ENCODE measurements around the gene MPPED2. TPM values are rescaled to one million over a fixed set of nuclear protein-coding genes. Genes with fewer than 3 reads are reported as not detected.
"Not testable (repeated sequence)": the region's sequence is repeated elsewhere in the genome, so short reads cannot be mapped to it uniquely, and the experiment has no call there.

The MPPED2 gene
- total and polyA plus RNA-seq, 4 experiments from 2014 or later, result not detected

DNA sequence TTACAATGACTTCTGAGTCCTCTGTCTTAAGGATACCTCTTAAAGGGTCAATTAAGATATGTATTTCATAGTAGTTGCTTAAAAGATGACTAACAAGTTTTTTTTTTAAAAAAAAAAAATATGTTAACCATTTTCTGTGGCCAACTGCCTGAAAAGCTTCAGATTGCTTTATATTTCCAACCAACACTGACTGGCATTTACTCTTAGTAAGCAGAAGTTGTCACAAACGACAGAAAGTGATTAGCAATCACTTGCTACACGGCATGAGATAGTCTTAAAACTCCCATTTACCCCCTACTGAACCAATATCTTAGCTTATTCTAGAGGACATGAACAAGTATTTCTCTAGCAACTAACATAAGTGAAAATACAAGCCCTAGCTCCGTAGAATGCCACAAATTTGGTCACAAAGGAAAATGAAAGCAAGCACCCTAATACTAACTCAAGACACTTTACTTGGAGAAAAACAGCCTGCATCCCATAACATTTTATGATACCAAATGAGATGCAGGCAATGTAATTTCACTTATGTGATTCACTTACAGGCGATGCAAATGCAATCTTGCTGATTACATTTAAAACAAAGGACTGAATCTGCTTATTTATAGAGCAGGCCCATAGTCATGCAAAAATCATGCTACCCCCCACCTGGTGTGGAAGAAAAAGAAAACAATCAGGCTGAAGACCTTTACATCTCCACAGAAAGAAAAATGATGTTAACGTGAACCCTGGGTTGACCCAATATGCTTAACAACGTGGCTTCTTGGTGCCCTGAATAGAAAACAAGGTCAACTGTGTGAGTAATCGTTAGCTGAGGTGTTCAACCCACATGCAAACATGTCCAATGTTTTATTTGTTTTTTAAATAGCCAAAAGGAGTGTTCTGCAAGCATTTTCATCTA, 25.7 kb downstream of the MPPED2 start:
- Mint-ChIP-seq H3K4me1 (no peaks in the 10 kb centered on the region), H3K4me3 (no peak overlapping the region), H3K36me3 (no peaks in the 10 kb centered on the region), H3K27ac (no peak overlapping the region), H3K9me3 (peaks cover 0 to 3% (median 0%) of the 10 kb centered on the region in 8 donors), H3K27me3 (no peaks in the 10 kb centered on the region)
- Histone ChIP-seq H3K4me1 (ENCODE audit: insufficient read depth, low read length) (no peaks in the 10 kb centered on the region), H3K9me3 (ENCODE audit: control insufficient read depth in 1 of 2, low read length in 2 of 2) (no peaks in the 10 kb centered on the region), H3K27me3 (ENCODE audit: insufficient read depth, low read length) (no peaks in the 10 kb centered on the region), H3K27ac (ENCODE audit: low read depth, low read length) (no peak overlapping the region), H3K36me3 (ENCODE audit: insufficient read depth, low read length) (no peaks in the 10 kb centered on the region), H3K4me3 (ENCODE audit: low read length in 2 of 2) (no peak overlapping the region)
- DNase-seq, result no peak
- ChIA-PET CTCF (ENCODE audit: partially characterized antibody) (no interaction called here), POLR2A (ENCODE audit: partially characterized antibody) (no interaction called here)
- intact Hi-C loops (cut with micrococcal nuclease), result no loop called here

DNA sequence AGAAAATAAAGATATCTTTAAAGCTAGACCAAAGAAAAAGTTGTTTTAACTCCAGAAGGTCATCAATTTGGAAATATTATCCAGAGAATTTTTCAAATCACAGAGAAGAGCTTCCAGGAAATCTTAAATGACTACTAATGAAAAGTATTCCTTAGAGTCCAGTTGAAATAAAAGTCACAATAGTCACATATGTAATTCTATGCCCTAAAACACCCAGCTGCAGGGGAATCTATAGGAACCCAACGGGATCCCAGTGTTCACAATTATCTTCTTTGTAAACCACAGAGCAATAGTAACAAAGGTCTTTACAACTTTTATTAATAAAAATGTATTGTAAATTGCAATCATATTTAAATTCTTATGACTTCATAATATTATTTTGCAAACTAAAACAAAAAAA, 27.1 kb downstream of the MPPED2 start:
- POLR2A ChIA-PET (ENCODE audit: partially characterized antibody), result no interaction called here

DNA sequence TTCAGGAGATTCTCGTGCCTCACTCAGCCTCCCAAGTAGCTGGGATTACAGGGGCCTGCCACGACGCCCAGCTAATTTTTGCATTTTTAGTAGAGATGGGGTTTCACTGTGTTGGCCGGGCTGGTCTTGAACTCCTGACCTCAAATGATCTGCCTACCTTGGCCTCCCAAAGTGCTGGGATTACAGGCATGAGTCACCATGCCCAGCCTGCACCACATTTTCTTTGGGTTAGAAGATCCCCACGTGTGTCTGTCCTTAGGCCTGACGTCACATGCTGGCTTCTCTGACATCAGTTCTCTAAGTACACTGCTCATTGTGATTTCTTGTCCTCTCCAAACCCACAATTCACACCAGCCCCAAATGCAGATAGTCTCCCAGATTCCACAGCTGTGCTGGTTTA, 31.6 kb downstream of the MPPED2 start:
- H3K4me1 ChIP-seq (ENCODE audit: insufficient read depth, low read length); CTCF ChIA-PET (ENCODE audit: partially characterized antibody); H3K27me3 ChIP-seq (ENCODE audit: insufficient read depth, low read length); H3K27me3 Mint-ChIP-seq; DNase-seq; H3K9me3 ChIP-seq (ENCODE audit: control insufficient read depth in 1 of 2, low read length in 2 of 2); H3K4me1 Mint-ChIP-seq; H3K4me3 Mint-ChIP-seq; intact Hi-C loops (cut with micrococcal nuclease); H3K9me3 Mint-ChIP-seq; H3K27ac ChIP-seq (ENCODE audit: low read depth, low read length); H3K36me3 ChIP-seq (ENCODE audit: insufficient read depth, low read length); H3K4me3 ChIP-seq (ENCODE audit: low read length in 2 of 2); H3K36me3 Mint-ChIP-seq; POLR2A ChIA-PET (ENCODE audit: partially characterized antibody): not testable (repeated sequence)
- H3K27ac Mint-ChIP-seq, result peak overlapping the region in 1 of 7 donors; percentile 14

More for the DNA sequence above, 27.1 kb downstream of the MPPED2 start:
- H3K27ac Mint-ChIP-seq, result no peak overlapping the region
- H3K27me3 Mint-ChIP-seq, result no peaks in the 10 kb centered on the region
- intact Hi-C loops (cut with micrococcal nuclease), result no loop called here
- Histone ChIP-seq H3K9me3 (ENCODE audit: control insufficient read depth in 1 of 2, low read length in 2 of 2) (no peaks in the 10 kb centered on the region), H3K27ac (ENCODE audit: low read depth, low read length) (no peak overlapping the region), H3K36me3 (ENCODE audit: insufficient read depth, low read length) (no peaks in the 10 kb centered on the region), H3K4me1 (ENCODE audit: insufficient read depth, low read length) (no peaks in the 10 kb centered on the region), H3K27me3 (ENCODE audit: insufficient read depth, low read length) (no peaks in the 10 kb centered on the region), H3K4me3 (ENCODE audit: low read length in 2 of 2) (no peak overlapping the region)
- CTCF ChIA-PET (ENCODE audit: partially characterized antibody), result no interaction called here
- no peak overlapping the region for H3K4me3 Mint-ChIP-seq
- no peaks in the 10 kb centered on the region for H3K36me3 Mint-ChIP-seq
- no peaks in the 10 kb centered on the region for H3K4me1 Mint-ChIP-seq
- peaks cover 0 to 5% (median under 1%) of the 10 kb centered on the region in 8 donors for H3K9me3 Mint-ChIP-seq
- DNase-seq, result no peak

DNA sequence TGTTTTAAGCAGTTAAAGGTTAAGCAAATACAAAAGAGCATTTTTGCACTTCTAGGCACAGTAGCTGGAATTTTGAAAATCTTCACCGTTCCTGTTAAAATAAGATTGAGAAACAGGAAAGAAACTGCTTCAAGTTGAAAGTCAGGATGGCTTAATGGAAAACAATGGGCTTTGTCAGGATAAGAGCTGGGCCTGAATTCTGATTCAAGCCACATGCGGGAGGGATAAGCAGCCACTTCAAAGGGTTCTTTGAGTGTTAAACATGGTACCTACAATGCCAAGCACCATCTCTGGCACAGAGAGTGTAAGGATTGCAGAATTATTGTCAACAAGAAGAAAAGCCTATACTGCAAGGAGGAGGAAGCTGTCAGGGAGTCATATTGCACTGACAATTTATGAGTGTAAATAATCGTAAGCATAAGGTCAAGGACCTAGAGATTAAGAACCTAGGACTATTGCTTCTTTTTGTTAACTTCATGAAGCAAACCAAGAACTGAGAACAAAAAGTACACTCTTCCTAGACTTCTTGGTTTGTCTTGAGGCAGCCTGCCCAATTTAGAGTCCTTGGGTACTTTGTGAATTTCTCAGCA, 32.5 kb downstream of the MPPED2 start:
- DNase-seq, result no peak
- H3K4me3 Mint-ChIP-seq, result no peak overlapping the region
- Histone ChIP-seq H3K27ac (ENCODE audit: low read depth, low read length) (no peak overlapping the region), H3K4me1 (ENCODE audit: insufficient read depth, low read length) (no peaks in the 10 kb centered on the region), H3K4me3 (ENCODE audit: low read length in 2 of 2) (no peak overlapping the region), H3K36me3 (ENCODE audit: insufficient read depth, low read length) (no peaks in the 10 kb centered on the region), H3K9me3 (ENCODE audit: control insufficient read depth in 1 of 2, low read length in 2 of 2) (no peaks in the 10 kb centered on the region), H3K27me3 (ENCODE audit: insufficient read depth, low read length) (no peaks in the 10 kb centered on the region)
- no peaks in the 10 kb centered on the region for H3K36me3 Mint-ChIP-seq
- POLR2A ChIA-PET (ENCODE audit: partially characterized antibody), result no interaction called here
- CTCF ChIA-PET (ENCODE audit: partially characterized antibody), result no interaction called here
- peaks cover 0 to 5% (median 0%) of the 10 kb centered on the region in 8 donors for H3K9me3 Mint-ChIP-seq
- no peaks in the 10 kb centered on the region for H3K27me3 Mint-ChIP-seq
- intact Hi-C loops (cut with micrococcal nuclease), result no loop called here
- no peaks in the 10 kb centered on the region for H3K4me1 Mint-ChIP-seq
- no peak overlapping the region for H3K27ac Mint-ChIP-seq

DNA sequence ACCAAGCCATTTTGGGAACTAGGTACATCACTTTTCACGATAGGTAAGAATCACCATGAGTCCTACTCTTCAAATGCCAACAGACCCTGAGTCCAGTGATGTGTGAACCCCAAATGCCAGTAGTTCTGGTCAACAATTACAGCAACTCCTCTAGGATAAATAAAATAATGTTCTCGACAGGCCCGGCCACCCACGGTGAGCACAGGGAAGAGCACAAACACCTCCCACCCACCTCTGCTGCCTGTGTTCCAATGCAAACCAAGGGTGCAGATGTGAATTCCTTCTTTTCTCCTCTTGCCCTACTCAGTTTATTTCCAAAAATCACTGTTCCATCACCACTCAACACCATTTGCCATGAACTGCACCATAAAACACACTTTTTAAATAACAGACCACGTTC, 33.3 kb downstream of the MPPED2 start:
- CTCF ChIA-PET (ENCODE audit: partially characterized antibody), result no interaction called here
- no peak for DNase-seq
- no peaks in the 10 kb centered on the region for H3K36me3 Mint-ChIP-seq
- no peaks in the 10 kb centered on the region for H3K4me1 ChIP-seq (ENCODE audit: insufficient read depth, low read length)
- H3K27ac Mint-ChIP-seq, result peak overlapping the region in 1 of 7 donors; percentile 34
- H3K36me3 ChIP-seq (ENCODE audit: insufficient read depth, low read length), result no peaks in the 10 kb centered on the region
- H3K4me1 Mint-ChIP-seq, result no peaks in the 10 kb centered on the region
- no peak overlapping the region for H3K27ac ChIP-seq (ENCODE audit: low read depth, low read length)
- H3K27me3 Mint-ChIP-seq, result no peaks in the 10 kb centered on the region
- POLR2A ChIA-PET (ENCODE audit: partially characterized antibody), result no interaction called here
- intact Hi-C loops (cut with micrococcal nuclease), result no loop called here
- no peaks in the 10 kb centered on the region for H3K9me3 ChIP-seq (ENCODE audit: control insufficient read depth in 1 of 2, low read length in 2 of 2)
- H3K9me3 Mint-ChIP-seq, result peaks cover 0 to 7% (median 0%) of the 10 kb centered on the region in 8 donors
- no peak overlapping the region for H3K4me3 Mint-ChIP-seq
- no peaks in the 10 kb centered on the region for H3K27me3 ChIP-seq (ENCODE audit: insufficient read depth, low read length)
- no peak overlapping the region for H3K4me3 ChIP-seq (ENCODE audit: low read length in 2 of 2)

DNA sequence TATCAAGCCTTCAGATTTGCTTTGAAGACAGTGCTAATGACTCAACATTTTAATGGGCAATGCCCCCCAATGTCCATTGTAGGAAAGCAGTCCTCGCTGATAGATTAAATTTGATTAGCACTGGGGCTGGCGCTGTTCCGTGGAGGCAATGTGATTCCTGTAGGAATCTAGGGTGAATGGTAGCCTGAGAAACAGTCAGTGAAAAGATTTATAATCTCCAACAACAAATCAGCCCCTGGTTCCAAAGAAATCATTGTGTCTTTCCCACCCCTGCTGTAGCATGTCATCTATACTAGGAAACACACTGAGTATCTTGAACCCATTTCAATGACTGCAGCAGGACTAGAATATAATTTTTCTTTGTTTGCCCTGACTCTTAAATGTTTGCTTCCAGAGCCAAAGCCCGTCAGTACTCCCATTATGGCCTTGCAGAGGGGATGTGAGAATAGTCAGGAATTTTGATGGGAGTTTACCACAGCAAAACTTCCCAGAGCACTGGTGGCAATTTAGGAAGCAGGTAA, 36.1 kb downstream of the MPPED2 start:
- no peak overlapping the region for H3K4me3 ChIP-seq (ENCODE audit: low read length in 2 of 2)
- POLR2A ChIA-PET (ENCODE audit: partially characterized antibody), result no interaction called here
- Mint-ChIP-seq H3K4me3 (no peak overlapping the region), H3K9me3 (peaks cover 0 to 4% (median 0%) of the 10 kb centered on the region in 8 donors), H3K27me3 (no peaks in the 10 kb centered on the region), H3K27ac (no peak overlapping the region), H3K4me1 (no peaks in the 10 kb centered on the region), H3K36me3 (no peaks in the 10 kb centered on the region)
- no peaks in the 10 kb centered on the region for H3K4me1 ChIP-seq (ENCODE audit: insufficient read depth, low read length)
- DNase-seq, result no peak
- H3K27me3 ChIP-seq (ENCODE audit: insufficient read depth, low read length), result no peaks in the 10 kb centered on the region
- no peak overlapping the region for H3K27ac ChIP-seq (ENCODE audit: low read depth, low read length)
- no peaks in the 10 kb centered on the region for H3K36me3 ChIP-seq (ENCODE audit: insufficient read depth, low read length)
- CTCF ChIA-PET (ENCODE audit: partially characterized antibody), result no interaction called here
- no peaks in the 10 kb centered on the region for H3K9me3 ChIP-seq (ENCODE audit: control insufficient read depth in 1 of 2, low read length in 2 of 2)
- intact Hi-C loops (cut with micrococcal nuclease), result no loop called here

DNA sequence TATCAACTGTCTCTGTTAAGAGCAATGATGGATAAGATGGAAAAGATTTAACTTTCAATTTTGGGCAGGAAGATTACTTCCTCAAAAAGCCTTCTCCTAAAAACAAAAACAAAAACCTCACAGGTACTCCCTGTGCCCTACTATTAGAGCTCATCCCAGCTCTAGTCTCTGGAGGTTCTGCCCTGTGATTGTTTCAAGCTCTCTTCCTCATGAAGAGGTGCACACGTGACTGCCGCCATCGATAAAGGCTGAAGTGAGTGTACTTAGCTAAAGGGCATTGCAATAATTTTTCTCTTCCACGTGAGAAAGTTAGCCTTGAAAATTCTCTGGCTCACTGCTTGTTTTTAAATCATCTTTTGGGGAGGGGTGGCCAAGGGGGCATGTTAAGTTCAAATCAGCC, 36.6 kb downstream of the MPPED2 start:
- H3K4me1 ChIP-seq (ENCODE audit: insufficient read depth, low read length), result no peaks in the 10 kb centered on the region
- no peaks in the 10 kb centered on the region for H3K27me3 Mint-ChIP-seq
- ChIA-PET POLR2A (ENCODE audit: partially characterized antibody) (no interaction called here), CTCF (ENCODE audit: partially characterized antibody) (no interaction called here)
- H3K27ac Mint-ChIP-seq, result no peak overlapping the region
- intact Hi-C loops (cut with micrococcal nuclease), result no loop called here
- no peak overlapping the region for H3K4me3 ChIP-seq (ENCODE audit: low read length in 2 of 2)
- H3K27ac ChIP-seq (ENCODE audit: low read depth, low read length), result no peak overlapping the region
- no peaks in the 10 kb centered on the region for H3K4me1 Mint-ChIP-seq
- no peaks in the 10 kb centered on the region for H3K27me3 ChIP-seq (ENCODE audit: insufficient read depth, low read length)
- no peak for DNase-seq
- H3K4me3 Mint-ChIP-seq, result no peak overlapping the region
- no peaks in the 10 kb centered on the region for H3K36me3 ChIP-seq (ENCODE audit: insufficient read depth, low read length)
- no peaks in the 10 kb centered on the region for H3K36me3 Mint-ChIP-seq
- H3K9me3 ChIP-seq (ENCODE audit: control insufficient read depth in 1 of 2, low read length in 2 of 2), result no peaks in the 10 kb centered on the region
- peaks cover 0 to 2% (median 0%) of the 10 kb centered on the region in 8 donors for H3K9me3 Mint-ChIP-seq

Data from CD4-positive, alpha-beta memory T cell (primary cell).